Subcutaneous abdominal adipose tissue (tissue), 5 donors: Measurements from ENCODE around the gene PLG.
"Not testable (repeated sequence)": the region's sequence is repeated elsewhere in the genome, so short reads cannot be mapped to it uniquely, and the experiment has no call there.

Source experiments
- H3K27ac ChIP-seq: one replicate; pipeline ENCODE4 v1.7.0; 2013; ENCODE audit warnings: low read depth, mild to moderate bottlenecking, inconsistent platforms, low read length, moderate library complexity
- H3K27me3 ChIP-seq, 5 donors: one replicate each; pipeline ENCODE4 v1.7.0; 2013; ENCODE audit warnings: low read length in 5 of 5, inconsistent platforms in 1 of 5; ENCODE audit not compliant: control insufficient read depth in 5 of 5, insufficient read depth in 4 of 5
- H3K36me3 ChIP-seq, 5 donors: one replicate each; pipeline ENCODE4 v1.7.0; 2013; ENCODE audit warnings: low read length in 5 of 5; ENCODE audit not compliant: control insufficient read depth in 5 of 5, insufficient read depth in 5 of 5
- H3K4me1 ChIP-seq, 5 donors: one replicate each; pipeline ENCODE4 v1.7.0; 2013; ENCODE audit warnings: low read length in 5 of 5, mild to moderate bottlenecking in 3 of 5, moderate library complexity in 1 of 5; ENCODE audit not compliant: control insufficient read depth in 5 of 5, insufficient read depth in 5 of 5
- H3K4me3 ChIP-seq, 5 donors: one replicate each; pipeline ENCODE4 v1.7.0; 2013; ENCODE audit warnings: low read length in 5 of 5, low read depth in 1 of 5
- H3K9ac ChIP-seq, 5 donors: one replicate each; pipeline ENCODE4 v1.7.0; 2013; ENCODE audit warnings: low read length in 5 of 5, mild to moderate bottlenecking in 4 of 5, moderate library complexity in 3 of 5
- H3K9me3 ChIP-seq, 5 donors: one replicate each; pipeline ENCODE4 v1.7.0; 2013; ENCODE audit warnings: low read length in 5 of 5; ENCODE audit not compliant: control insufficient read depth in 5 of 5
- donor health status: healthy.
- donor health status: healthy.
- donor health status: healthy.
- donor health status: healthy.
- donor health status: healthy.

Gene PLG

DNA sequence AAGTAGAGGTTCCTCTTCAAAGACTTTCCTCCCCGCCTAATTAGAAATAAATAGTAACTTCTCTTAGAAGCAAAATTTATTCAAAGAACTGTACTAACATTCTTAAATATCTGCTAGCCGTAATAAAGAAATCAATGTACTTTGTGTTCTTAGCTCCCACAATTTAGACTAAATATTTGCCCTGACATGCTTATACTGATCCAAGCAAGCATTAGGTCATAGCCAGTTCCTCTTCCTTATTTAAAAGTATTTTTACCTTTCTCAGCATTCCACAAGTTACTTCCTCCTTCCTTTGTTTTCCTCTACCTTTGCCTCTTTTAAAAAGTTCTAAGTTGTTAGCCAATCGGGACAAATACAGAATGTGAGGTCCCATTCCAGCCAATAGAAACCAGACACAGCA lies 86.1 kb downstream of the PLG start:
- H3K36me3 ChIP-seq, H3K27me3 ChIP-seq, H3K9ac ChIP-seq, H3K4me1 ChIP-seq, H3K27ac ChIP-seq, H3K4me3 ChIP-seq, H3K9me3 ChIP-seq: not testable (repeated sequence)

DNA sequence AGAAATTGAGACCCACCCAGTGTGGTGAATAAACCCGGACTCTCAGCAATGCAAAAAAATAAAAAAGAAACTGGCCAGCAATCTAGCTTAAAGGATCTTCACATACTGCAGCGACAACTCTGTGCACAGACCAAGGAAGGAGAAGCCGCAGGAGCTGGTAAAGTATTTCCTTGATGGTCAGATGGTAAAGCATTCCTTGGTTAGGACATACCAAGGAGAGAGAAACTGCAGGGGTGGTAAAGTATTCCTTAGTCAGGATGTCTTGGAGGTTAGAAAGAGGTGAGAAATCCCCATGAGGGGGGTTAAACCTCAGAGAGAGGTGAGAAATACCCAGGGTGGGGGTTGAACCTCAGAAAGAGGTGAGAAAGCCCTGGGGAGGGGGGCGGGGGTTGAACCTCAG lies 86.8 kb downstream of the PLG start:
- no peaks in the 10 kb centered on the region for H3K9me3 ChIP-seq
- no peaks in the 10 kb centered on the region for H3K4me1 ChIP-seq
- no peaks in the 10 kb centered on the region for H3K36me3 ChIP-seq
- no peaks in the 10 kb centered on the region for H3K27me3 ChIP-seq
- no peak overlapping the region for H3K27ac ChIP-seq
- no peak overlapping the region for H3K9ac ChIP-seq
- H3K4me3 ChIP-seq = no peak overlapping the region

GRCh38 chr6:160789263-160790027 lies 87.4 kb downstream of the PLG start:
- Histone ChIP-seq H3K4me3 (no peak overlapping the region), H3K36me3 (no peaks in the 10 kb centered on the region), H3K4me1 (no peaks in the 10 kb centered on the region), H3K9me3 (no peaks in the 10 kb centered on the region), H3K9ac (no peak overlapping the region), H3K27me3 (no peaks in the 10 kb centered on the region), H3K27ac (no peak overlapping the region)

GRCh38 chr6:160790028-160790792 lies 88.2 kb downstream of the PLG start:
- H3K27ac ChIP-seq = no peak overlapping the region
- no peak overlapping the region for H3K4me3 ChIP-seq
- H3K27me3 ChIP-seq = no peaks in the 10 kb centered on the region
- no peaks in the 10 kb centered on the region for H3K36me3 ChIP-seq
- H3K9me3 ChIP-seq = no peaks in the 10 kb centered on the region
- H3K4me1 ChIP-seq = no peaks in the 10 kb centered on the region
- H3K9ac ChIP-seq = peak overlapping the region in 1 of 5 donors; percentile 30

GRCh38 chr6:160791459-160791858 lies 89.4 kb downstream of the PLG start:
- Histone ChIP-seq H3K36me3 (no peaks in the 10 kb centered on the region), H3K9ac (no peak overlapping the region), H3K27ac (no peak overlapping the region), H3K9me3 (no peaks in the 10 kb centered on the region), H3K4me1 (no peaks in the 10 kb centered on the region), H3K4me3 (no peak overlapping the region), H3K27me3 (no peaks in the 10 kb centered on the region)

- Histone ChIP-seq H3K27me3 (no peaks in the 10 kb centered on the region), H3K36me3 (no peaks in the 10 kb centered on the region), H3K4me1 (no peaks in the 10 kb centered on the region), H3K9me3 (no peaks in the 10 kb centered on the region), H3K27ac (no peak overlapping the region), H3K4me3 (no peak overlapping the region), H3K9ac (no peak overlapping the region)
These were observed 90.0 kb downstream of the PLG start for GRCh38 chr6:160791981-160792418.

GRCh38 chr6:160792708-160793107 lies 90.7 kb downstream of the PLG start:
- Histone ChIP-seq H3K4me1 (no peaks in the 10 kb centered on the region), H3K27ac (no peak overlapping the region), H3K9ac (no peak overlapping the region), H3K9me3 (no peaks in the 10 kb centered on the region), H3K36me3 (no peaks in the 10 kb centered on the region), H3K27me3 (no peaks in the 10 kb centered on the region), H3K4me3 (no peak overlapping the region)

- Histone ChIP-seq H3K9me3 (peaks cover 0 to 3% (median 0%) of the 10 kb centered on the region in 5 donors), H3K9ac (no peak overlapping the region), H3K4me1 (no peaks in the 10 kb centered on the region), H3K27me3 (no peaks in the 10 kb centered on the region), H3K27ac (no peak overlapping the region), H3K36me3 (no peaks in the 10 kb centered on the region), H3K4me3 (no peak overlapping the region)
These were observed 91.6 kb downstream of the PLG start for GRCh38 chr6:160793652-160794051.

- H3K9me3 ChIP-seq = peaks cover 0 to 6% (median 0%) of the 10 kb centered on the region in 5 donors
- H3K27me3 ChIP-seq = no peaks in the 10 kb centered on the region
- no peaks in the 10 kb centered on the region for H3K4me1 ChIP-seq
- no peaks in the 10 kb centered on the region for H3K36me3 ChIP-seq
- no peak overlapping the region for H3K4me3 ChIP-seq
- H3K27ac ChIP-seq = no peak overlapping the region
- H3K9ac ChIP-seq = no peak overlapping the region
These were observed 93.7 kb downstream of the PLG start for GRCh38 chr6:160795721-160796120.

DNA sequence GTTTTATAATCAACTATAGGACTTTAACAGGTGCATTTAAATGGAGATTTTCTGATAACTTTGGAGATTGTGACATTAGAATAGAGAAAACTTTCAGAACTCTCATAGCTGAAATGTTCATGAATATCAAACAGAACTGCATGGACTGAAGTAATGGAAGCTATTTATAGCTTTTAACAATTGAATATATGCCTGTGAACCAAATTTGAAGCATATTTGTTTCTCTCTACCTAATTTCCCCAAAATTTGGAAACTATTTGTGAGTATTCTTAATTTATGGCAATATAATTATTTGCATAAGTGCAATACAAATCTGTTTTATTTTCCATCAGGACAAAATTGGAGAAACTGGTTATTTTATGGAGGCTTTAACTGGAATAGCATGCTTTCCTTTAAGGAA lies 96.6 kb downstream of the PLG start:
- no peak overlapping the region for H3K9ac ChIP-seq
- H3K27ac ChIP-seq = no peak overlapping the region
- peaks cover 0 to 6% (median 0%) of the 10 kb centered on the region in 5 donors for H3K9me3 ChIP-seq
- H3K4me1 ChIP-seq = no peaks in the 10 kb centered on the region
- H3K4me3 ChIP-seq = no peak overlapping the region
- H3K27me3 ChIP-seq = no peaks in the 10 kb centered on the region
- H3K36me3 ChIP-seq = no peaks in the 10 kb centered on the region
